ENCODE measurements around the gene C5AR2.
"Not testable (repeated sequence)": the region's sequence is repeated elsewhere in the genome, so short reads cannot be mapped to it uniquely, and the experiment has no call there.

C5AR2 gene

GRCh38 chr19:47331931-47332547, at the start of gene C5AR2:
Gene C5AR2 (plus strand): TSS chr19:47332175. CDS start chr19:47340800, 8,625 bp downstream.
- no peak for DNase-seq (ENCODE audit: low read depth, low spot score)

- no peak for DNase-seq (ENCODE audit: low read depth, low spot score)
Measured at GRCh38 chr19:47283405-47284059, 48.4 kb upstream of the C5AR2 start.

GRCh38 chr19:47284324-47284899, 47.6 kb upstream of the C5AR2 start:
- DNase-seq (ENCODE audit: low read depth, low spot score): no peak

- DNase-seq (ENCODE audit: low read depth, low spot score): peak; percentile 72
Measured at GRCh38 chr19:47296036-47296435, 35.9 kb upstream of the C5AR2 start.

GRCh38 chr19:47300867-47301266, 31.1 kb upstream of the C5AR2 start:
- not testable (repeated sequence) for DNase-seq (ENCODE audit: low read depth, low spot score)

- DNase-seq (ENCODE audit: low read depth, low spot score): no peak
Measured at GRCh38 chr19:47302249-47302648, 29.7 kb upstream of the C5AR2 start.

GRCh38 chr19:47303966-47304365, 28.0 kb upstream of the C5AR2 start:
- no peak for DNase-seq (ENCODE audit: low read depth, low spot score)

- DNase-seq (ENCODE audit: low read depth, low spot score): peak; percentile 17
Measured at GRCh38 chr19:47305309-47305751, 26.6 kb upstream of the C5AR2 start.

GRCh38 chr19:47306303-47306702, 25.7 kb upstream of the C5AR2 start:
- no peak for DNase-seq (ENCODE audit: low read depth, low spot score)

- no peak for DNase-seq (ENCODE audit: low read depth, low spot score)
Measured at GRCh38 chr19:47309038-47309437, 22.9 kb upstream of the C5AR2 start.

GRCh38 chr19:47309608-47310007, 22.4 kb upstream of the C5AR2 start, which contains the start of gene C5AR1:
Gene C5AR1 (plus strand): TSS chr19:47309861. CDS start chr19:47309896, 35 bp downstream.
- DNase-seq (ENCODE audit: low read depth, low spot score): no peak

GRCh38 chr19:47310323-47310722, 21.7 kb upstream of the C5AR2 start:
- DNase-seq (ENCODE audit: low read depth, low spot score): no peak

- no peak for DNase-seq (ENCODE audit: low read depth, low spot score)
Measured at GRCh38 chr19:47310819-47311218, 21.2 kb upstream of the C5AR2 start.

- DNase-seq (ENCODE audit: low read depth, low spot score): no peak
Measured at GRCh38 chr19:47312366-47313006, 19.5 kb upstream of the C5AR2 start.

GRCh38 chr19:47313754-47314295, 18.1 kb upstream of the C5AR2 start:
- DNase-seq (ENCODE audit: low read depth, low spot score): no peak

- DNase-seq (ENCODE audit: low read depth, low spot score): no peak
Measured at GRCh38 chr19:47315125-47315821, 16.7 kb upstream of the C5AR2 start.

- no peak for DNase-seq (ENCODE audit: low read depth, low spot score)
Measured at GRCh38 chr19:47316513-47316912, 15.5 kb upstream of the C5AR2 start.

GRCh38 chr19:47319923-47320871, 11.8 kb upstream of the C5AR2 start:
- no peak for DNase-seq (ENCODE audit: low read depth, low spot score)

- no peak for DNase-seq (ENCODE audit: low read depth, low spot score)
Measured at GRCh38 chr19:47321630-47322029, 10.3 kb upstream of the C5AR2 start.

GRCh38 chr19:47322058-47322457, 9.9 kb upstream of the C5AR2 start:
- no peak for DNase-seq (ENCODE audit: low read depth, low spot score)
